Smooth muscle cell (in vitro differentiated cells): ENCODE measurements around the gene FHL1. TPM values are rescaled to one million over a fixed set of nuclear protein-coding genes. Genes with fewer than 3 reads are reported as not detected.

Experiments
- DNase-seq: peaks from one replicate; lab custom pipeline; 2025; ENCODE audit not compliant: unreplicated experiment; lab: John Stamatoyannopoulos, UW
- H2AFZ ChIP-seq: fragments of 200-600 bp; sonication (generic); 2 replicates; pipeline ENCODE4 v1.6.0; 2016; ENCODE audit warnings: antibody characterized with exemption, low read depth, mild to moderate bottlenecking
- H3F3A ChIP-seq: fragments of 200-600 bp; sonication (generic); 2 replicates; pipeline ENCODE4 v1.6.0; 2017; ENCODE audit warnings: antibody characterized with exemption, low read depth
- H3K27ac ChIP-seq: fragments of 200-600 bp; sonication (generic); 2 replicates; pipeline ENCODE4 v1.5.1; 2016; ENCODE audit warnings: low read depth, mild to moderate bottlenecking
- H3K27me3 ChIP-seq: fragments of 200-600 bp; sonication (generic); 2 replicates; pipeline ENCODE4 v1.6.1; 2016; ENCODE audit warnings: low read depth, mild to moderate bottlenecking
- H3K36me3 ChIP-seq: fragments of 200-600 bp; sonication (generic); 2 replicates; pipeline ENCODE4 v1.5.1; 2016; ENCODE audit warnings: low read depth
- H3K4me1 ChIP-seq: fragments of 200-600 bp; sonication (generic); 2 replicates; pipeline ENCODE4 v1.5.1; 2016; ENCODE audit warnings: low read depth
- H3K4me2 ChIP-seq: fragments of 200-600 bp; sonication (generic); 2 replicates; pipeline ENCODE4 v1.6.0; 2016; ENCODE audit warnings: mild to moderate bottlenecking
- H3K4me3 ChIP-seq: fragments of 200-600 bp; sonication (generic); 2 replicates; pipeline ENCODE4 v1.5.1; 2016; ENCODE audit warnings: mild to moderate bottlenecking
- H3K79me2 ChIP-seq: fragments of 200-600 bp; sonication (generic); 2 replicates; pipeline ENCODE4 v1.6.0; 2016; ENCODE audit warnings: low read depth, mild to moderate bottlenecking
- H3K9ac ChIP-seq: fragments of 200-600 bp; sonication (generic); 2 replicates; pipeline ENCODE4 v1.6.0; 2016; ENCODE audit warnings: low read depth
- H3K9me3 ChIP-seq: fragments of 200-600 bp; sonication (generic); replicated peaks from 2 replicates; pipeline ENCODE4 v1.5.1; 2016; ENCODE audit warnings: low read depth
- H4K20me1 ChIP-seq: fragments of 200-600 bp; sonication (generic); 2 replicates; pipeline ENCODE4 v1.6.0; 2016; ENCODE audit warnings: low read depth
- CTCF ChIP-seq: fragments of 200-600 bp; sonication (generic); IDR thresholded peaks from 2 replicates; pipeline ENCODE4 v1.5.1; 2017; ENCODE audit warnings: borderline replicate concordance, mild to moderate bottlenecking, antibody characterized with exemption; ENCODE audit not compliant: insufficient read depth, poor library complexity, severe bottlenecking
- WGBS: methylation state at CpG from one replicate; pipeline ENCODE4 v1.1.7; 2016; ENCODE audit warnings: low lambda C conversion rate; 5-methylcytosine and 5-hydroxymethylcytosine counted together
- polyA plus RNA-seq: library from polyadenylated mRNA; unstranded; fragments of >200 nt; fragmentation: Nextera tagmentation; extraction: Ambion mirVana; gene quantifications from 2 replicates; pipeline ENCODE4 v1.2.1, GENCODE V29; 2016
- total RNA-seq: library from RNA; depleted of rRNA; stranded (reverse); fragments of >200 nt; gene quantifications from 2 replicates; pipeline ENCODE4 v1.2.3, GENCODE V29; 2014

Gene FHL1
- total and polyA plus RNA-seq, 2 experiments from 2014 or later = 76.0 to 103 TPM

- no peaks in the 10 kb centered on the region for H3K4me1 ChIP-seq
- no peak for TF ChIP-seq CTCF
- no peak overlapping the region for H3K9ac ChIP-seq
- no peaks in the 10 kb centered on the region for H4K20me1 ChIP-seq
- no peaks in the 10 kb centered on the region for H3K9me3 ChIP-seq
- H3K27ac ChIP-seq = no peak overlapping the region
- H3K27me3 ChIP-seq = no peaks in the 10 kb centered on the region
- no peaks in the 10 kb centered on the region for H3K36me3 ChIP-seq
- H3K4me3 ChIP-seq = no peak overlapping the region
- H3K4me2 ChIP-seq = no peak overlapping the region
- 80% methylated on average over 4 of the region's 4 CpGs for WGBS
- no peaks in the 10 kb centered on the region for H3K79me2 ChIP-seq
- H2AFZ ChIP-seq = no peak overlapping the region
- no peaks in the 10 kb centered on the region for H3F3A ChIP-seq
- no peak for DNase-seq
Observed at GRCh38 chrX:136207546-136207945, 60.2 kb downstream of the FHL1 start.

- Histone ChIP-seq H3K79me2 (no peaks in the 10 kb centered on the region), H3K9me3 (no peaks in the 10 kb centered on the region), H3K27ac (no peak overlapping the region), H2AFZ (no peak overlapping the region), H3K4me3 (no peak overlapping the region), H3K9ac (no peak overlapping the region), H3K4me2 (no peak overlapping the region), H4K20me1 (no peaks in the 10 kb centered on the region), H3F3A (no peaks in the 10 kb centered on the region), H3K27me3 (no peaks in the 10 kb centered on the region), H3K36me3 (no peaks in the 10 kb centered on the region), H3K4me1 (no peaks in the 10 kb centered on the region)
- WGBS = 78% methylated on average over 28 of the region's 28 CpGs
- peak; percentile 1 for DNase-seq
- peak; percentile 41 for TF ChIP-seq CTCF
Observed at GRCh38 chrX:136209016-136209738, 61.8 kb downstream of the FHL1 start.

- Histone ChIP-seq H3K36me3 (no peaks in the 10 kb centered on the region), H3K4me1 (no peaks in the 10 kb centered on the region), H3K9ac (no peak overlapping the region), H4K20me1 (no peaks in the 10 kb centered on the region), H3K9me3 (no peaks in the 10 kb centered on the region), H2AFZ (no peak overlapping the region), H3K27me3 (no peaks in the 10 kb centered on the region), H3K4me3 (no peak overlapping the region), H3K27ac (no peak overlapping the region), H3F3A (no peaks in the 10 kb centered on the region), H3K4me2 (no peak overlapping the region), H3K79me2 (no peaks in the 10 kb centered on the region)
- no peak for TF ChIP-seq CTCF
- 84% methylated on average over 9 of the region's 9 CpGs for WGBS
- no peak for DNase-seq
Observed at GRCh38 chrX:136209751-136210150, 62.4 kb downstream of the FHL1 start.

GRCh38 chrX:136210243-136210642, 62.9 kb downstream of the FHL1 start:
- Histone ChIP-seq H3K27ac (no peak overlapping the region), H3K27me3 (no peaks in the 10 kb centered on the region), H3K4me1 (no peaks in the 10 kb centered on the region), H3K4me3 (no peak overlapping the region), H4K20me1 (no peaks in the 10 kb centered on the region), H2AFZ (no peak overlapping the region), H3K9me3 (no peaks in the 10 kb centered on the region), H3K79me2 (no peaks in the 10 kb centered on the region), H3K36me3 (no peaks in the 10 kb centered on the region), H3K4me2 (no peak overlapping the region), H3K9ac (no peak overlapping the region), H3F3A (no peaks in the 10 kb centered on the region)
- TF ChIP-seq CTCF = no peak
- DNase-seq = no peak
- whole genome bisulfite sequencing = 80% methylated on average over 7 of the region's 7 CpGs
